ENCODE results near the gene LRRC10. TPM values are rescaled to one million over a fixed set of nuclear protein-coding genes. Genes with fewer than 3 reads are reported as not detected.

The LRRC10 gene, protein sequence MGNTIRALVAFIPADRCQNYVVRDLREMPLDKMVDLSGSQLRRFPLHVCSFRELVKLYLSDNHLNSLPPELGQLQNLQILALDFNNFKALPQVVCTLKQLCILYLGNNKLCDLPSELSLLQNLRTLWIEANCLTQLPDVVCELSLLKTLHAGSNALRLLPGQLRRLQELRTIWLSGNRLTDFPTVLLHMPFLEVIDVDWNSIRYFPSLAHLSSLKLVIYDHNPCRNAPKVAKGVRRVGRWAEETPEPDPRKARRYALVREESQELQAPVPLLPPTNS
- not detected for total RNA-seq
- polyA plus RNA-seq = not detected

DNA sequence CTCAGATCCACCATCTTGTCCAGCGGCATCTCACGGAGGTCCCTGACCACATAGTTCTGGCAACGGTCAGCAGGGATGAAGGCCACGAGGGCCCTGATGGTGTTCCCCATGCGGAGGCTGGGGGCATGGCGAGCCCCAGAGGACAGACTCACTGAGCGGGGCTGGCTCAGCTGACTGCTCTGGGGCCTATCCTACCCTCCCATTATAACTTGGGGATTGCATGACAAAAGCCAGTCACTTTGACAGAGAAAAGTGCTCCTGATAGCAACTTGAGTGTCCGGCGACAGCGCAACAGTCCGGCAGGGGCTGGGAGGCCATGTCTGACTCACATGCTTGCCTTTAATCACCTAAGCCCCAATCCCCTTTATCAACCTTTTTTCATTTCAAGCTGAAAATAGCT, at the start of gene LRRC10:
Gene LRRC10 (minus strand): TSS at position 179 of the 400 bp plus-strand sequence. CDS start 69 bp downstream, at position 110.
- ATAC-seq (ENCODE audit: low read depth in 2 of 2) = no peak
- Histone ChIP-seq H3K27me3 (ENCODE audit: control insufficient read depth, insufficient read depth, low read length) (no peaks in the 10 kb centered on the region), H3K4me1 (ENCODE audit: control insufficient read depth, insufficient read depth, low read length, poor library complexity, severe bottlenecking) (no peaks in the 10 kb centered on the region), H3K9me3 (ENCODE audit: control insufficient read depth in 2 of 2, low read length in 2 of 2) (no peaks in the 10 kb centered on the region), H3K36me3 (ENCODE audit: control insufficient read depth, insufficient read depth, low read length) (no peaks in the 10 kb centered on the region), H3K27ac (ENCODE audit: insufficient read depth, low read length, poor library complexity, severe bottlenecking) (no peak within 1 kb of the TSS), H3K4me3 (ENCODE audit: low read depth, low read length) (no peak within 1 kb of the TSS)
- Mint-ChIP-seq H3K4me3 (no peak within 1 kb of the TSS), H3K9me3 (no peaks in the 10 kb centered on the region), H3K36me3 (peaks cover 3% of the 10 kb centered on the region), H3K4me1 (no peaks in the 10 kb centered on the region), H3K27ac (no peak within 1 kb of the TSS), H3K27me3 (peaks cover 9% of the 10 kb centered on the region)
- DNase-seq = no peak

DNA sequence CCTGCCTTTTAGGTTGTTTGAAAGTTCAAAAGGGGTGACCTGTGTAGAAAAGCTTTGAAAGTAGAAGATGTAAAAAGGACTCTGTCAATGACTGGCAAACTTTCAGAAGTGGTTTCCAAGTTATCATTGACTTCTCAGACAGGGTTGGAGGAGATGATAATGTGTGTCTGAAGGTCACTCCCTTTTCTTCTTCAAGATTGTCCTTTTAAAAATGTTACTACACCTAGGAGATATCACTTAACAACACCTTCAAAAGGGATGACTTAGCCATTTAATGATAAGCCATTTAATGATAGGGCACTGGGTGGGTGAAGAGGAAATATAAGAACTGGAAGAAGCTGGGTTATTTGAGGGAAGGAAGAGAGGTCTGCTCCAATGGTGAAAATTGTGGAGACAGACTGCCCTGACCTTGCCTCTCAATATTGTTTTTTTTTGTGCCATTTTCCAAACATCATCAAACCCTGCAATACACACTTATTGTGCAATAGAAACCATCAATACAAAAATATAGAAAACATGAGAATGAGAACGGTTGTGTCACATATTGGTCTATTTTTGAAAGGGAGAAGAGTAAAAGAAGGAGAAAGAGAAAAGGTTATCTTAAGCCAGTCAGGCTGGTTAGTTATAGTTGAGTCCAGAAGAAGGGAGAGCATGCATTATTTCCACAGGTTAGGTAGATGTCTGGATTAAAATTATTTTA, 49.6 kb upstream of the LRRC10 start:
- peaks cover 14% of the 10 kb centered on the region for H3K27me3 ChIP-seq (ENCODE audit: control insufficient read depth, insufficient read depth, low read length)
- no peak overlapping the region for H3K27ac Mint-ChIP-seq
- no peaks in the 10 kb centered on the region for H3K4me1 ChIP-seq (ENCODE audit: control insufficient read depth, insufficient read depth, low read length, poor library complexity, severe bottlenecking)
- H3K9me3 Mint-ChIP-seq = peaks cover 0 to 2% (median 0%) of the 10 kb centered on the region in 7 donors
- no peaks in the 10 kb centered on the region for H3K4me1 Mint-ChIP-seq
- no peak for DNase-seq
- no peaks in the 10 kb centered on the region for H3K36me3 ChIP-seq (ENCODE audit: control insufficient read depth, insufficient read depth, low read length)
- no peaks in the 10 kb centered on the region for H3K36me3 Mint-ChIP-seq
- H3K4me3 Mint-ChIP-seq = no peak overlapping the region
- H3K4me3 ChIP-seq (ENCODE audit: low read depth, low read length) = no peak overlapping the region
- peaks cover 19% of the 10 kb centered on the region for H3K27me3 Mint-ChIP-seq
- no peaks in the 10 kb centered on the region for H3K9me3 ChIP-seq (ENCODE audit: control insufficient read depth in 2 of 2, low read length in 2 of 2)
- no peak overlapping the region for H3K27ac ChIP-seq (ENCODE audit: insufficient read depth, low read length, poor library complexity, severe bottlenecking)
- ATAC-seq (ENCODE audit: low read depth in 2 of 2) = no peak

DNA sequence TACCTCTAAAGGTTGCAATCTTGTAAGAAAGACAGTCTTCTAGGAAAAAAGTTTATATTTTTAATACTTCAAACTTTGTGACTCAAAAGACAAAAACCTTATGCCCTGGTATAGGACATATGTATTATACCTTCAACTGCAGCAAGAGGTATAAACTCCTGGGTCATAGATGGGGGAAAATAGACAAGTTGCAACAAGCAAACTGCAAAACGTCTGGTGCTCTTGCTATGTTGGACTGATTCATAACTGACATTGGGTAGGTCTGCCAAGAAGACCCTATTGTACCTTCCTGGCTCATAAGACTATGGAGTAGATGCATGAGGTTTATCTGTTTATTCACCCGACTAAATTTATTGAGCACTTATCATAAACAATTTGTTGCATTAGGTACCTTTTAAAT, 47.5 kb upstream of the LRRC10 start:
- H3K4me3 ChIP-seq (ENCODE audit: low read depth, low read length) = no peak overlapping the region
- Mint-ChIP-seq H3K36me3 (no peaks in the 10 kb centered on the region), H3K27me3 (peaks cover 13% of the 10 kb centered on the region), H3K4me1 (no peaks in the 10 kb centered on the region), H3K9me3 (no peaks in the 10 kb centered on the region), H3K4me3 (no peak overlapping the region), H3K27ac (no peak overlapping the region)
- H3K36me3 ChIP-seq (ENCODE audit: control insufficient read depth, insufficient read depth, low read length) = no peaks in the 10 kb centered on the region
- DNase-seq (no peak), ATAC-seq (ENCODE audit: low read depth in 2 of 2) (no peak)
- no peaks in the 10 kb centered on the region for H3K9me3 ChIP-seq (ENCODE audit: control insufficient read depth in 2 of 2, low read length in 2 of 2)
- H3K4me1 ChIP-seq (ENCODE audit: control insufficient read depth, insufficient read depth, low read length, poor library complexity, severe bottlenecking) = no peaks in the 10 kb centered on the region
- H3K27ac ChIP-seq (ENCODE audit: insufficient read depth, low read length, poor library complexity, severe bottlenecking) = no peak overlapping the region
- peaks cover 12% of the 10 kb centered on the region for H3K27me3 ChIP-seq (ENCODE audit: control insufficient read depth, insufficient read depth, low read length)

DNA sequence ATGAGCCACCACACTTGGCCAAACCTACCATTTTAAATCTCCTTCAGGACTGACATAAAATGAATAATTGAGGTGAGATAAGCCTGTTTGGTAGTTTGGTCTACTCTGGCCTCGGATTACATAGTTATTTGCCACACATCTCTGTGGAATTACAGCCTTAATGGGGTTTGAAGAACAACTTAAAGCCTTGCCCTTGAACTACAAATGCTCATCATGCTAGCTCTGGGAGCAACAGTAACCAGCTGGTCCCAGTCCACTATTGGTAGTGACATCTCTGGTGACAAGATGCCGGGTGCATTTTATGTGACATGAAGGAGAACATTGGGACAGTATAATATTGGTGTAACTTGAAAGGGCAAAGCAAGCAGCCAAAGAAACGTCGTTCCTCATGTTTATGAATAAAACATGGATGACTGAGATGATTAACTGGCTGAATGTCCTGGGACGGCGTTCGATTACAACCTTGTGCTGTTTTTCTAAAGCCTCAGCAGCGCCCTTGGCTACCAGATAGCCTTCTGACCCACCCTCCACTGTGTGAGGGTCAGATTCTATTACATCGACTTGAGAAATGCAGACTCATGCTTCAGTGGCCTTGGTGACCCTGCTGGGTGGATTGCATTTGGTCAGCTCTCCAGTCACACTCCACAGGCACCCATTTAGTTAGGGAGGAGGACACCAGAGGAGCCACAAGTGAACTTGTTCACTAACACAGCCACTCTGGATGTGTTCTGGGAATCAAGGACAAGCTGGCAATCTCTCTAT, 46.9 kb upstream of the LRRC10 start:
- Histone ChIP-seq H3K4me3 (ENCODE audit: low read depth, low read length) (no peak overlapping the region), H3K4me1 (ENCODE audit: control insufficient read depth, insufficient read depth, low read length, poor library complexity, severe bottlenecking) (no peaks in the 10 kb centered on the region), H3K27me3 (ENCODE audit: control insufficient read depth, insufficient read depth, low read length) (peaks cover 9% of the 10 kb centered on the region), H3K36me3 (ENCODE audit: control insufficient read depth, insufficient read depth, low read length) (no peaks in the 10 kb centered on the region), H3K27ac (ENCODE audit: insufficient read depth, low read length, poor library complexity, severe bottlenecking) (no peak overlapping the region), H3K9me3 (ENCODE audit: control insufficient read depth in 2 of 2, low read length in 2 of 2) (no peaks in the 10 kb centered on the region)
- no peaks in the 10 kb centered on the region for H3K36me3 Mint-ChIP-seq
- no peaks in the 10 kb centered on the region for H3K9me3 Mint-ChIP-seq
- H3K27ac Mint-ChIP-seq = no peak overlapping the region
- H3K4me3 Mint-ChIP-seq = no peak overlapping the region
- no peaks in the 10 kb centered on the region for H3K4me1 Mint-ChIP-seq
- no peak for DNase-seq
- no peak for ATAC-seq (ENCODE audit: low read depth in 2 of 2)
- peaks cover 7% of the 10 kb centered on the region for H3K27me3 Mint-ChIP-seq

DNA sequence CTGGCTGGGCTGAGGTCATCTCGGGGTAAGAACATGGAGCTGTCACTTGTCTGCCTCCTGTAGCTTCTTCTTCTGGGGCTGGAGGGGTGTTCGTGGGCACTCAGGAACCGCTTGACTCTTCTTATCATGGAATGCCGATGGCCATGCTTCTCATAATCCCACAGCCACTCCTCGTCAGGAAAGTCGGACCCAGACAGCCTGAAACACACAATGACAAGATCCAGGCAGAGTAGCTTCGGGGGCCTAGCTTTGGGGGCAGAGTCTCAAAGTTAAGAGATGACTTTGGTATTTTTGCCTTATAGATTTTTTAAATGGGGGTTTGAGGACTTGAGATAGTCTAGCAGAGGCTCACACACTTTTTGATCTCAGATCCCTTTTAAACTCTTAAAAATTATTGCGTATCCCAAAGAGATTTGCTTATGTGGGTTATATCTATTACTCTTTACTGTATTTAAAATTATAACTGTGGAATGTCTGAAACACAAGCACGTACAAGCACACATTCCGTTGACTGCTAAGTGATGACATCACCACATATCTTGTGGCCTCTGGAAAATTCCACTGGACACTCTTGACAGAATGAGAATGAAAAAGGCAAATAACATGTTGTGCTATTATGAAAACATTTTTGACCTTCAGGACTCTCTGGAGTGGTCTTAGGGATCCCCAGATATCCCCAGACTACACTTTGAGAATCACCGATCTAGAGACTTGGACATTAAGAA, 45.1 kb upstream of the LRRC10 start:
- H3K27me3 Mint-ChIP-seq = peaks cover 8% of the 10 kb centered on the region

DNA sequence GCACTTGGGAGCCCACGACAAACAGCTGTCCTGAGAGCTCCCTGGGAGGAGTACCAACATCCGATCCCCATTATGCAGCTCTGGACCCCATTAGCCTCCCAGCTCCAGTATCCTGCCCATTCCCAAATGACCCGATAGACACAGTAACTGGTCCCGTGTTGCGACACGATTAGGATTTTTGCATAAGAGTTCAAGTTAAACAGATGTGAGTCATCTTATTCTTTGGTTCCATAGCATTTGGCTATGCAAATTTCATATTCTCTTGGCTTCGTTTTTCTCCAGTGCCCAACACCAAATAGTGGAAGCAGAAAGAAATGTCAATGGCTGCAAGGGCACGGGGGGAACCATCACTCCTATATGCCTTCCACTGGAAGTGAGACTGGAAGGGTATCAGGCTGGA, 43.0 kb upstream of the LRRC10 start:
- no peaks in the 10 kb centered on the region for H3K9me3 ChIP-seq (ENCODE audit: control insufficient read depth in 2 of 2, low read length in 2 of 2)
- Mint-ChIP-seq H3K36me3 (no peaks in the 10 kb centered on the region), H3K4me1 (no peaks in the 10 kb centered on the region), H3K4me3 (no peak overlapping the region), H3K27ac (no peak overlapping the region), H3K9me3 (no peaks in the 10 kb centered on the region), H3K27me3 (peaks cover 17% of the 10 kb centered on the region)
- ATAC-seq (ENCODE audit: low read depth in 2 of 2) = no peak
- no peak for DNase-seq
- no peak overlapping the region for H3K27ac ChIP-seq (ENCODE audit: insufficient read depth, low read length, poor library complexity, severe bottlenecking)
- H3K36me3 ChIP-seq (ENCODE audit: control insufficient read depth, insufficient read depth, low read length) = no peaks in the 10 kb centered on the region
- no peaks in the 10 kb centered on the region for H3K4me1 ChIP-seq (ENCODE audit: control insufficient read depth, insufficient read depth, low read length, poor library complexity, severe bottlenecking)
- peaks cover 11% of the 10 kb centered on the region for H3K27me3 ChIP-seq (ENCODE audit: control insufficient read depth, insufficient read depth, low read length)
- H3K4me3 ChIP-seq (ENCODE audit: low read depth, low read length) = no peak overlapping the region

More for the DNA sequence above, 45.1 kb upstream of the LRRC10 start:
- H3K27ac ChIP-seq (ENCODE audit: insufficient read depth, low read length, poor library complexity, severe bottlenecking) = no peak overlapping the region
- no peaks in the 10 kb centered on the region for H3K36me3 ChIP-seq (ENCODE audit: control insufficient read depth, insufficient read depth, low read length)
- H3K27me3 ChIP-seq (ENCODE audit: control insufficient read depth, insufficient read depth, low read length) = peaks cover 7% of the 10 kb centered on the region
- H3K4me1 Mint-ChIP-seq = no peaks in the 10 kb centered on the region
- H3K9me3 Mint-ChIP-seq = no peaks in the 10 kb centered on the region
- no peak overlapping the region for H3K4me3 Mint-ChIP-seq
- no peaks in the 10 kb centered on the region for H3K9me3 ChIP-seq (ENCODE audit: control insufficient read depth in 2 of 2, low read length in 2 of 2)
- no peaks in the 10 kb centered on the region for H3K4me1 ChIP-seq (ENCODE audit: control insufficient read depth, insufficient read depth, low read length, poor library complexity, severe bottlenecking)
- H3K4me3 ChIP-seq (ENCODE audit: low read depth, low read length) = no peak overlapping the region
- DNase-seq = no peak
- no peak overlapping the region for H3K27ac Mint-ChIP-seq
- H3K36me3 Mint-ChIP-seq = no peaks in the 10 kb centered on the region
- no peak for ATAC-seq (ENCODE audit: low read depth in 2 of 2)

DNA sequence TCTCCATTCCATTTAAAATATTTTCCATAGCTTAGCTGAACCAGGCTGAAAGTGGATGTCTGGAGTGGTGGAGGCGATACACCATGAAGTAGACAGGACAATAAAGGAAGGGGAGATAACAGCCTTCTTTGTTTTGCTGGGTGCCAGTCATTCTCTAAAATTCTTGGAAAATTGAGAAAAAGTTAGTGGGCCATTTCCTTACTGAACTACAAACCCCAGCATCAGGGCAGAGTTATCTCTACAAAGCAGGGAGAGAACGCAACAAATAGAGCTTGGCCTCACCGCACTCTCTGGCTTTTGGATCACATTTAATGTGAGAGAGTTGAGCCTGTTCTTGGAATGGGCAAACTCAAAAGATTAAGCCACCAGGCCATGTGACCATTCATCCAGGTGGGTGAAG, 41.2 kb upstream of the LRRC10 start:
- Histone ChIP-seq H3K36me3 (ENCODE audit: control insufficient read depth, insufficient read depth, low read length) (no peaks in the 10 kb centered on the region), H3K9me3 (ENCODE audit: control insufficient read depth in 2 of 2, low read length in 2 of 2) (no peaks in the 10 kb centered on the region), H3K27ac (ENCODE audit: insufficient read depth, low read length, poor library complexity, severe bottlenecking) (no peak overlapping the region), H3K4me3 (ENCODE audit: low read depth, low read length) (no peak overlapping the region), H3K27me3 (ENCODE audit: control insufficient read depth, insufficient read depth, low read length) (peaks cover 8% of the 10 kb centered on the region), H3K4me1 (ENCODE audit: control insufficient read depth, insufficient read depth, low read length, poor library complexity, severe bottlenecking) (no peaks in the 10 kb centered on the region)
- Mint-ChIP-seq H3K9me3 (peaks cover 0 to 2% (median 0%) of the 10 kb centered on the region in 7 donors), H3K27me3 (peaks cover 21% of the 10 kb centered on the region), H3K36me3 (no peaks in the 10 kb centered on the region), H3K4me1 (no peaks in the 10 kb centered on the region), H3K27ac (no peak overlapping the region), H3K4me3 (no peak overlapping the region)
- no peak for DNase-seq
- no peak for ATAC-seq (ENCODE audit: low read depth in 2 of 2)

Measured in CD4-positive, CD25-positive, alpha-beta regulatory T cell (primary cell).